Prostate gland (tissue), 2 donors: ENCODE results near the gene ETV3L. TPM values are rescaled to one million over a fixed set of nuclear protein-coding genes. Genes with fewer than 3 reads are reported as not detected.

Source experiments
- DNase-seq: peaks from one replicate; pipeline ENCODE4 v3.0.0-alpha.2; 2019; ENCODE audit warnings: low spot score
- H3K27ac ChIP-seq, 2 donors: fragments of 200-600 bp; sonication (generic); 2 replicates each; pipeline ENCODE4 v1.5.1; 2017 to 2019
- H3K27me3 ChIP-seq: fragments of 200-600 bp; sonication (generic); replicated peaks from 2 replicates; pipeline ENCODE4 v1.5.1; 2019; ENCODE audit not compliant: insufficient read depth
- H3K36me3 ChIP-seq, 2 donors: fragments of 200-600 bp; sonication (generic); 1 replicate in 1 of 2; 2 replicates in 1 of 2; pipeline versions ENCODE4 v1.5.1 to v1.8.1; 2017 to 2019
- H3K4me1 ChIP-seq: fragments of 200-600 bp; sonication (generic); replicated peaks from 2 replicates; pipeline ENCODE4 v1.5.1; 2019
- H3K4me3 ChIP-seq, 2 donors: fragments of 200-600 bp; sonication (generic); 2 replicates each; pipeline ENCODE4 v1.5.1; 2017 to 2019
- H3K9me3 ChIP-seq: fragments of 200-600 bp; sonication (generic); 2 replicates; pipeline ENCODE4 v1.5.1; 2017
- POLR2A ChIP-seq: fragments of 450-650 bp; IDR thresholded peaks from one replicate; pipeline ENCODE4 v1.6.1; 2016; ENCODE audit warnings: antibody characterized with exemption, mild to moderate bottlenecking
- POLR2AphosphoS5 ChIP-seq: sonication (generic); formaldehyde crosslinking; IDR thresholded peaks from one replicate; pipeline ENCODE4 v1.6.1; 2017; ENCODE audit warnings: antibody characterized with exemption
- WGBS: methylation state at CpG from one replicate; pipeline ENCODE4 v1.1.5; 2018; 5-methylcytosine and 5-hydroxymethylcytosine counted together
- intact Hi-C: fragments of 100-400 bp; cut with DNase I; formaldehyde crosslinking; loops from one replicate; pipeline ENCODE4 v1.14.2; 2022
- total RNA-seq, 2 donors: library from RNA; depleted of rRNA; stranded (reverse); fragments of >200 nt; gene quantifications; one replicate each; pipeline ENCODE4 v1.1.0, GENCODE V29; 2016
- TF ChIP-seq, protein P1 (sequence below), 4 experiments: fragments of 200-600 bp in 2 of 4; fragments of 450-650 bp in 2 of 4; sonication (generic) in 2 of 4; IDR thresholded peaks; 1 replicate in 3 of 4; 2 replicates in 1 of 4; pipeline ENCODE4 v1.5.1; 2016 to 2019; ENCODE audit warnings: antibody characterized with exemption in 4 of 4, mild to moderate bottlenecking in 2 of 4, moderate library complexity in 2 of 4

Gene ETV3L
- not detected for total RNA-seq

DNA sequence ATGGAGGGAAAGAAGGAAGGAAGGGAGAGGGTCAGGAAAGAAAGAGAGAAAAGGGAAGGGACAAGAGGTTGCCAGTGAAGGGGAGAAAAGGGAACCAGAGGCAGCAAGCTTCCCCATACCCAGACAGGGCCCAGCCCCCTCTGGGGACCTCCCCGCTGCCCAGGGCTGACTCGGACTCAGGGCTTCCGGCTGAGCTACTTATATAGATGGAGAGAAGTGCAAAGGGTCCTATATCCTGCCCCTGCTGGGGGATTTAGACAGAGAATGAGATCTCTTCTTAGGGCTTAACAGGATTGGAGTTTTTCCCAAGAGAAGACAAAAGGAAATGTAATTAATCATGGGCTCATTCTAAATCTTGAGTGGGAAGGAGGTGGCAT lies at the start of gene ETV3L:
Gene ETV3L (minus strand): TSS at position 176 of the 377 bp plus-strand sequence. CDS start 285 bp downstream, outside the sequence.
- DNase-seq = no peak
- 90% methylated on average over 3 of the region's 3 CpGs for WGBS
- H3K27me3 ChIP-seq = no peaks in the 10 kb centered on the region

DNA sequence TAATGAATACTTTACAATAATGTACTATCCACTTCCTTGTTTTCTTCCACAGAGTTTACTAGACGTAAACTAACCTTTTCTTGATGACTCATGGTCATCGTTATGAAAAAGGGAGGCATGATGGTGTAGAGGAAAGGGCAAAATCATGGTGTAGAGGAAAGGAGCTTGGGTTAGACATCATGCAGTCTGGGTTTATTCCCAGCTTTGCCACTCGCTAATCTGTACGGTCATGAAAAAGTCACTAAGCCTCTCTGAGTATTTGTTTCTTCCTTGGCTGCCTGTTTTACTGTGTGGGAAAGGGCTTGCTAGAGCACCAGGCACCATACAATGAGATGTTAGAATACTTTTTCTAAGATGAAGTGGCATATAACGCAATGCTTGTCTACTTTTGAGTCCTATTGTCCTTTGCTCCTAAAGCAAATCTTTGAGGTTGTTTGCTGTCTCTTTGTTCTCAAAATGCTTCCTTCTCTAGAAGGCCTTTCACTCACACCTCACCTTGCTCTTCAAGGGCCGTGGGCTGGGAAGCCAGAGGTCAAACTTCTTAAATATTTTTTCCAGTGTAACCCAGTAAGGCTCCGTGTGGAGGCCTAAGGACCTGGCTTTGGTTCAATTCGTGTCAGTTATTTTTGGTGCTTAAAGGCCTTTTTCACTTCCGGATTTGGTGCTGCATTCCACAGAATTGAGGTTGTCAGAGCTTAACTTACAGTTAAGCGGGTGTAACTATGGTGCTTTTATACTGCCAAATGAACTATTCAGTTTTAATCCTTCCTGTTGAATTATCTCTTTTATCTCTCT lies 48.5 kb upstream of the ETV3L start:
- H3K9me3 ChIP-seq = no peaks in the 10 kb centered on the region
- no peak for TF ChIP-seq POLR2AphosphoS5
- intact Hi-C loops = no loop called here
- H3K27ac ChIP-seq = no peak overlapping the region
- no peaks in the 10 kb centered on the region for H3K4me1 ChIP-seq
- no peaks in the 10 kb centered on the region for H3K36me3 ChIP-seq
- H3K4me3 ChIP-seq = no peak overlapping the region
- 40% methylated on average over 10 of the region's 10 CpGs for WGBS
- no peak for DNase-seq
- H3K27me3 ChIP-seq = no peaks in the 10 kb centered on the region

More for the DNA sequence above, at the start of gene ETV3L:
- H3K4me1 ChIP-seq = no peaks in the 10 kb centered on the region
- no peak within 1 kb of the TSS for H3K4me3 ChIP-seq
- H3K36me3 ChIP-seq = no peaks in the 10 kb centered on the region
- TF ChIP-seq POLR2A = no peak
- intact Hi-C loops = no loop called here
- H3K27ac ChIP-seq = no peak within 1 kb of the TSS
- H3K9me3 ChIP-seq = no peaks in the 10 kb centered on the region

DNA sequence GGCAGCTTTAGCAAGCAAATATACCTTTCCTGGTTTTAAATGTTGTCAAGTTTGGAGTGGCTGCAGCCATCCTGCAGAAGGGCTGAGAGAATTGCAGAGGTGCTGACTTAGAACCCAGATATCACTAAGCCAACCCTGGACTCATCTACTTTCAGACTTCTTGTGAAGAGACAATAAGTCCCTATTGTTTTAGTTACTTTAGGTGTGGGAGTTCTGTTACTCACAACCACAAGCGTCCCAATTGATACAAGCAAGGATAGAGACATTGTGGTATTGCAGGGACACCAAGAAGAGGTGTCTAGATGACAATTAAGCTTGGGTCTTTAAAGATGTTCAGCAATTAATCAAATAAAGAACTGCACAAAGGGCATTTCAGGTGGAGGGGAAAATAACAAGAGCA lies 47.4 kb upstream of the ETV3L start:
- no peaks in the 10 kb centered on the region for H3K4me1 ChIP-seq
- DNase-seq = no peak
- H3K27ac ChIP-seq = no peak overlapping the region
- intact Hi-C loops = no loop called here
- no peaks in the 10 kb centered on the region for H3K9me3 ChIP-seq
- H3K36me3 ChIP-seq = no peaks in the 10 kb centered on the region
- 83% methylated on average over 1 of the region's 1 CpG for WGBS
- no peaks in the 10 kb centered on the region for H3K27me3 ChIP-seq
- H3K4me3 ChIP-seq = no peak overlapping the region
- TF ChIP-seq, protein P1, sequence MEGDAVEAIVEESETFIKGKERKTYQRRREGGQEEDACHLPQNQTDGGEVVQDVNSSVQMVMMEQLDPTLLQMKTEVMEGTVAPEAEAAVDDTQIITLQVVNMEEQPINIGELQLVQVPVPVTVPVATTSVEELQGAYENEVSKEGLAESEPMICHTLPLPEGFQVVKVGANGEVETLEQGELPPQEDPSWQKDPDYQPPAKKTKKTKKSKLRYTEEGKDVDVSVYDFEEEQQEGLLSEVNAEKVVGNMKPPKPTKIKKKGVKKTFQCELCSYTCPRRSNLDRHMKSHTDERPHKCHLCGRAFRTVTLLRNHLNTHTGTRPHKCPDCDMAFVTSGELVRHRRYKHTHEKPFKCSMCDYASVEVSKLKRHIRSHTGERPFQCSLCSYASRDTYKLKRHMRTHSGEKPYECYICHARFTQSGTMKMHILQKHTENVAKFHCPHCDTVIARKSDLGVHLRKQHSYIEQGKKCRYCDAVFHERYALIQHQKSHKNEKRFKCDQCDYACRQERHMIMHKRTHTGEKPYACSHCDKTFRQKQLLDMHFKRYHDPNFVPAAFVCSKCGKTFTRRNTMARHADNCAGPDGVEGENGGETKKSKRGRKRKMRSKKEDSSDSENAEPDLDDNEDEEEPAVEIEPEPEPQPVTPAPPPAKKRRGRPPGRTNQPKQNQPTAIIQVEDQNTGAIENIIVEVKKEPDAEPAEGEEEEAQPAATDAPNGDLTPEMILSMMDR (IDR thresholded peaks at IDR 0.05) = no peak
- TF ChIP-seq POLR2AphosphoS5 (no peak), POLR2A (no peak)

DNA sequence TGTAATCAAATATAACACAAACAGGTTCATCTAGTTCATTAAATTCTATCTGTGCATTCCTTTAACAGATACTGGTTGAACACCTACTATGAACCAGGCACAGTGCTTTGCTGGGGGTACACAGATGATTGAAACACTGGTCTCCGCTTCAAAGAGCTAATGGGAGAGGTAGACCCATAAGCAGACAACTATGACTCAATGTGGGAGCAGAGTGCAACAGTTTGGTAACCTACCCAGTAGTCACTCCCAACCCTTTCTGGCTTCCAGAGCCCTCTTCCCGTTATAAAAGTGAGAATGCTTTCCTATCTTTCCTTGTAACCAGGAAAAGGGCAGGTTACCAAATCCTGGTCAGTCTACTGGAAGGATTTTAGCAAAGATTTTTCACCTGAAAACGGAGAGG lies 46.6 kb upstream of the ETV3L start:
- no peaks in the 10 kb centered on the region for H3K27me3 ChIP-seq
- DNase-seq = no peak
- intact Hi-C loops = no loop called here
- no peak overlapping the region for H3K27ac ChIP-seq
- TF ChIP-seq, protein P1 (IDR thresholded peaks at IDR 0.05) = no peak
- TF ChIP-seq POLR2AphosphoS5 = no peak
- no peak for TF ChIP-seq POLR2A
- H3K9me3 ChIP-seq = no peaks in the 10 kb centered on the region
- H3K36me3 ChIP-seq = no peaks in the 10 kb centered on the region
- H3K4me3 ChIP-seq = no peak overlapping the region
- no peaks in the 10 kb centered on the region for H3K4me1 ChIP-seq
- 77% methylated on average over 3 of the region's 3 CpGs for WGBS

DNA sequence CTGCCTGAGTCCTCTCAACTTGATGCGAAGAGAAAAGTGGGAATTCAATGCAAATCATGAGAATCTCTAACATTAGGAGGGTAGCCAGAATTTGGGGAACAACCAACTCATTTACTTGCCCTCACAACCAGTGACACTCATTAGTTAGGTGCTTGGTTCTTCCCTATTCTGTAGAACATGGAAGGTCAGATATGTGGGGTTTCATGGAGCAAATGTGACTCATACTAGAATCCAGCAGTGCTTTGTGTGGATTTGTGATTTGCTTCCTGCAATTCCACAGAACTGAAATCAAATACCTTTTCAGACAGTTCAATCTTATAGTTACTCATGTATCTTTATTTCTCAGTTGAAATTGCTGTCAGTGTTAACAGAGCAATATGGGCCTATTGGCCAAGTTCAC lies 45.5 kb upstream of the ETV3L start:
- WGBS = 60% methylated on average over 1 of the region's 1 CpG
- H3K27me3 ChIP-seq = no peaks in the 10 kb centered on the region
- TF ChIP-seq, protein P1 (IDR thresholded peaks at IDR 0.05) = no peak
- no peak for TF ChIP-seq POLR2AphosphoS5
- TF ChIP-seq POLR2A = no peak
- no peaks in the 10 kb centered on the region for H3K36me3 ChIP-seq
- intact Hi-C loops = no loop called here
- peak overlapping the region in 1 of 2 donors; percentile 40 for H3K27ac ChIP-seq
- no peaks in the 10 kb centered on the region for H3K9me3 ChIP-seq
- no peak for DNase-seq
- no peak overlapping the region for H3K4me3 ChIP-seq
- H3K4me1 ChIP-seq = no peaks in the 10 kb centered on the region

DNA sequence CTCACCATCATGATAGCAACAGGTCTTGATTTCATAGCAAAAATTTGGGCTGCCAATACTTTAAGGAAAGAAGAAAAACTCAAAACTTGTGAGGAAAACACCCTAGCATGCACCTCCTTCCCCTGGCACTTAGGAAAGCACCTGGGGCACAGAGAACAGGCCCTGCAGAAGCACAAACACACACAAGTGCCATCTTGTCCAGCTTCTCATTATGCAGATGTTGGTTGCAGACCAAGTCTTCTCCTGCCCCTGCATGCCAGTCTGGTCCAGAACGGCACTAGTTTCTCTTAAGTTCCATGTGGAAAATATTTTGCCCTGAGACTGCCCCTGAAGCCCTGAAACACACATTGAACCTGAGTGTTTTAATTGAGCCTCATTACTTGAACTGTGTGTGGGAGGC lies 44.9 kb upstream of the ETV3L start:
- Histone ChIP-seq H3K27me3 (no peaks in the 10 kb centered on the region), H3K4me1 (no peaks in the 10 kb centered on the region), H3K27ac (peak overlapping the region in 1 of 2 donors; percentile 40), H3K9me3 (no peaks in the 10 kb centered on the region), H3K36me3 (no peaks in the 10 kb centered on the region), H3K4me3 (no peak overlapping the region)
- 36% methylated on average over 1 of the region's 1 CpG for WGBS
- TF ChIP-seq POLR2A (no peak), POLR2AphosphoS5 (peak; percentile 14)
- TF ChIP-seq, protein P1 (IDR thresholded peaks at IDR 0.05) = no peak
- DNase-seq = peak; percentile 60
- intact Hi-C loops = no loop called here
